PFSK-1 (cell line): ENCODE results near the gene NT5C3B.

Source experiments
- FOXP2 ChIP-seq: optimal IDR thresholded peaks from 2 replicates; pipeline ENCODE3; 2011; ENCODE audit warnings: borderline replicate concordance, control low read depth, inconsistent platforms; ENCODE audit not compliant: insufficient read depth; ENCODE audit errors: extremely low read length, extremely low read depth
- POLR2AphosphoS5 ChIP-seq: IDR thresholded peaks from 2 replicates; pipeline ENCODE4 v1.6.1; 2012; ENCODE audit warnings: low read depth, mild to moderate bottlenecking, control low read depth, low read length, moderate library complexity
- REST ChIP-seq, 2 experiments: IDR thresholded peaks; 2 replicates each; pipeline versions ENCODE4 v1.6.1 to v1.8.0; 2011 to 2012; ENCODE audit warnings: low read depth in 2 of 2, low read length in 2 of 2, control low read depth in 1 of 2, inconsistent platforms in 1 of 2, mild to moderate bottlenecking in 1 of 2, moderate library complexity in 1 of 2; ENCODE audit not compliant: insufficient read depth in 1 of 2
- SIN3A ChIP-seq: IDR thresholded peaks from 2 replicates; pipeline ENCODE4 v1.6.1; 2012; ENCODE audit warnings: mild to moderate bottlenecking, low read length, moderate library complexity, borderline replicate concordance; ENCODE audit not compliant: insufficient read depth
- TAF1 ChIP-seq: IDR thresholded peaks from 2 replicates; pipeline ENCODE4 v1.6.1; 2012; ENCODE audit warnings: low read length, control low read depth, borderline replicate concordance; ENCODE audit not compliant: insufficient read depth

The NT5C3B gene

GRCh38 chr17:41777157-41777573, 58.9 kb downstream of the NT5C3B start:
- no peak for TF ChIP-seq TAF1
- no peak for TF ChIP-seq REST (IDR thresholded peaks at IDR 0.05; ENCODE audit: insufficient read depth in 1 of 2, low read depth in 2 of 2, low read length in 2 of 2)

- no peak for TF ChIP-seq FOXP2
- no peak for TF ChIP-seq TAF1
- no peak for TF ChIP-seq POLR2AphosphoS5
- TF ChIP-seq REST (IDR thresholded peaks at IDR 0.05; ENCODE audit: insufficient read depth in 1 of 2, low read depth in 2 of 2, low read length in 2 of 2): no peak
- no peak for TF ChIP-seq SIN3A
Observed at GRCh38 chr17:41775394-41776226, 60.4 kb downstream of the NT5C3B start.
